Hematopoietic multipotent progenitor cell (in vitro differentiated cells): ENCODE data around the gene TMC1. TPM values are rescaled to one million over a fixed set of nuclear protein-coding genes. Genes with fewer than 3 reads are reported as not detected.
"Not testable (repeated sequence)": the region's sequence is repeated elsewhere in the genome, so short reads cannot be mapped to it uniquely, and the experiment has no call there.

Experiments used
- DNase-seq, 3 donors: peaks; one replicate each; pipeline ENCODE4 v3.0.0-alpha.2; 2011 to 2015; ENCODE audit warnings: low read depth in 2 of 3, low spot score in 2 of 3
- total RNA-seq: library from RNA; depleted of rRNA; stranded (reverse); fragments of >200 nt; gene quantifications from one replicate; pipeline ENCODE4 v1.2.3, GENCODE V29; 2012

The TMC1 gene
- total RNA-seq, 1 donor = not detected

GRCh38 chr9:72808446-72808768 is 287.0 kb downstream of the TMC1 start:
- DNase-seq = no peak

- DNase-seq = no peak
Measured at GRCh38 chr9:72809586-72809985, 288.2 kb downstream of the TMC1 start.

- no peak for DNase-seq
Measured at GRCh38 chr9:72812559-72813111, 291.2 kb downstream of the TMC1 start.

- DNase-seq = no peak
Measured at GRCh38 chr9:72813544-72813943, 292.1 kb downstream of the TMC1 start.

GRCh38 chr9:72814083-72814597 is 292.7 kb downstream of the TMC1 start:
- DNase-seq = no peak

GRCh38 chr9:72816666-72817065 is 295.3 kb downstream of the TMC1 start:
- no peak for DNase-seq

- no peak for DNase-seq
Measured at GRCh38 chr9:72817413-72817812, 296.0 kb downstream of the TMC1 start.

- DNase-seq = no peak
Measured at GRCh38 chr9:72818385-72818784, 297.0 kb downstream of the TMC1 start.

GRCh38 chr9:72823971-72824370 is 302.6 kb downstream of the TMC1 start:
- DNase-seq = no peak

- DNase-seq = no peak
Measured at GRCh38 chr9:72826996-72827949, 305.9 kb downstream of the TMC1 start.

- DNase-seq = no peak
Measured at GRCh38 chr9:72827950-72828731, 306.7 kb downstream of the TMC1 start.

GRCh38 chr9:72834994-72835393 is 313.6 kb downstream of the TMC1 start:
- DNase-seq = no peak

GRCh38 chr9:72836790-72837189 is 315.4 kb downstream of the TMC1 start:
- DNase-seq = no peak

- no peak for DNase-seq
Measured at GRCh38 chr9:72839085-72839484, 317.7 kb downstream of the TMC1 start.

GRCh38 chr9:72843520-72844439 is 322.4 kb downstream of the TMC1 start:
- DNase-seq = no peak

GRCh38 chr9:72844440-72844768 is 323.0 kb downstream of the TMC1 start:
- no peak for DNase-seq

GRCh38 chr9:72845052-72845451 is 323.6 kb downstream of the TMC1 start:
- not testable (repeated sequence) for DNase-seq

GRCh38 chr9:72850209-72850608 is 328.8 kb downstream of the TMC1 start:
- not testable (repeated sequence) for DNase-seq

GRCh38 chr9:72855321-72855720 is 333.9 kb downstream of the TMC1 start:
- no peak for DNase-seq

- no peak for DNase-seq
Measured at GRCh38 chr9:72855890-72856523, 334.6 kb downstream of the TMC1 start.
